Stomach (tissue), 9 donors: ENCODE results near the gene RGMB. TPM values are rescaled to one million over a fixed set of nuclear protein-coding genes. Genes with fewer than 3 reads are reported as not detected.
A peak's percentile ranks its signal among the peaks of the same experiment; 100 is the strongest.

Experiments used
- DNase-seq, 2 donors: peaks; one replicate each; pipeline versions ENCODE4 v3.0.0 to v3.0.0-alpha.2; 2013 to 2019
- H3K27ac ChIP-seq, 5 donors: fragments of 200-600 bp in 4 of 5; sonication (generic) in 4 of 5; one replicate each; pipeline ENCODE4 v1.5.1; 2013 to 2019; ENCODE audit warnings: mild to moderate bottlenecking in 1 of 5, moderate library complexity in 1 of 5
- H3K27me3 ChIP-seq, 3 donors: fragments of 200-600 bp; sonication (generic); one replicate each; pipeline ENCODE4 v1.5.1; 2017 to 2019; ENCODE audit warnings: mixed run types in 1 of 3
- H3K36me3 ChIP-seq, 4 donors: fragments of 200-600 bp; sonication (generic); 1 replicate in 3 of 4; 2 replicates in 1 of 4; pipeline ENCODE4 v1.5.1; 2016 to 2019
- H3K4me1 ChIP-seq, 4 donors: fragments of 200-600 bp; sonication (generic); one replicate each; pipeline ENCODE4 v1.5.1; 2016 to 2019
- H3K4me3 ChIP-seq, 4 donors: fragments of 200-600 bp; sonication (generic) in 3 of 4; one replicate each; pipeline ENCODE4 v1.5.1; 2016 to 2019; ENCODE audit warnings: mild to moderate bottlenecking in 1 of 4
- H3K9me3 ChIP-seq, 4 donors: fragments of 200-600 bp; sonication (generic); one replicate each; pipeline ENCODE4 v1.5.1; 2016 to 2019
- CTCF ChIP-seq, 7 experiments: fragments of 450-650 bp in 4 of 7; fragments of 200-600 bp in 3 of 7; sonication (generic) in 3 of 7; IDR thresholded peaks; one replicate each; pipeline ENCODE4 v1.5.1; 2016 to 2019; ENCODE audit warnings: antibody characterized with exemption in 7 of 7, control low read depth in 2 of 7, mild to moderate bottlenecking in 1 of 7
- EP300 ChIP-seq: sonication (generic); formaldehyde crosslinking; IDR thresholded peaks from one replicate; pipeline ENCODE4 v1.6.1; 2017; ENCODE audit warnings: antibody characterized with exemption
- POLR2A ChIP-seq, 4 donors: fragments of 450-650 bp; IDR thresholded peaks; one replicate each; pipeline ENCODE4 v1.6.1; 2016; ENCODE audit warnings: antibody characterized with exemption in 4 of 4, control low read depth in 2 of 4, mild to moderate bottlenecking in 1 of 4, moderate library complexity in 1 of 4
- POLR2AphosphoS5 ChIP-seq, 3 donors: sonication (generic); formaldehyde crosslinking; IDR thresholded peaks; one replicate each; pipeline ENCODE4 v1.6.1; 2016; ENCODE audit warnings: antibody characterized with exemption in 3 of 3
- WGBS, 5 donors: extraction: QIAGEN DNeasy Blood & Tissue Kit in 3 of 5; methylation state at CpG; one replicate each; pipeline versions ENCODE4 v1.1.5 to v1.1.7; 2013 to 2018; 5-methylcytosine and 5-hydroxymethylcytosine counted together
- intact Hi-C: fragments of 100-400 bp; cut with DNase I; formaldehyde crosslinking; loops from one replicate; pipeline ENCODE4 v1.15.1; 2023; ENCODE audit warnings: low total_unique reads
- polyA plus RNA-seq, 3 donors: library from polyadenylated mRNA; stranded (reverse); fragments of 200-250 nt; gene quantifications; one replicate each; pipeline ENCODE4 v1.2.3, GENCODE V29; 2013
- total RNA-seq, 5 donors: library from RNA; depleted of rRNA; stranded (reverse); fragments of >200 nt; gene quantifications; one replicate each; pipeline versions ENCODE4 v1.1.0 to v1.2.3, GENCODE V29; 2014 to 2016
- donor health status: healthy with polysubstance abuse.
- donor health status: Bipolar disorder and iron deficiency.
- donor health status: healthy.

Gene RGMB
- total and polyA plus RNA-seq, 8 donors: 8.4 to 215 (median 50.1) TPM

DNA sequence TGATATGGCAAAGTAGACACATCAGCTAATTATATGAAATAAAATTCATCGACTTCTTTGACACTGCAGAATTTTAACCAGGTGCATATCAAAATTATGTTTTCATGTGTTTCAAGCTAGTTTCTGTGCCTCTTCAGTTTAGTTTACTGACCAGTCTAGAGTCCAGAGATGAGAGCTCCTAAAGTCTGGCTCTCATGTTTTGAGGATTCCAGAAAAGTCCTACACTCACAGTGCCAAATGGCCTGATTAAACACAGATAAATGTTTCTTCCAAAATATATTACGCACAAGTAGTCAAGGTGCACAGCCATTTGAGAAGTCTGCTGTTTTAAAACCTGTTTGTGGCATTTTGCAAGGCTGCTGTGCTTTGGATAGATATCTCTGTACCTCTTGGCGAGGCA, 15.6 kb downstream of the RGMB start:
- H3K9me3 ChIP-seq: no peaks in the 10 kb centered on the region
- no peak overlapping the region for H3K4me3 ChIP-seq
- H3K36me3 ChIP-seq: peaks cover 7 to 23% (median 15%) of the 10 kb centered on the region in 4 donors
- peaks cover 52 to 86% (median 69%) of the 10 kb centered on the region in 4 donors for H3K4me1 ChIP-seq
- H3K27me3 ChIP-seq: no peaks in the 10 kb centered on the region
- WGBS, 5 donors: 48 to 70% (median 53%) methylated on average over 3 of the region's 3 CpGs
- intact Hi-C loops: no loop called here
- no peak for DNase-seq
- TF ChIP-seq EP300: no peak
- TF ChIP-seq POLR2A (IDR thresholded peaks at IDR 0.05): no peak
- TF ChIP-seq CTCF (IDR thresholded peaks at IDR 0.05): no peak
- TF ChIP-seq POLR2AphosphoS5 (IDR thresholded peaks at IDR 0.05): no peak
- H3K27ac ChIP-seq: peak overlapping the region in 1 of 5 donors; percentile 27

- H3K9me3 ChIP-seq: no peaks in the 10 kb centered on the region
- peaks cover 37 to 83% (median 63%) of the 10 kb centered on the region in 4 donors for H3K4me1 ChIP-seq
- DNase-seq: no peak
- H3K27ac ChIP-seq: peak overlapping the region in 1 of 5 donors; percentile 7
- intact Hi-C loops: no loop called here
- H3K27me3 ChIP-seq: no peaks in the 10 kb centered on the region
- H3K36me3 ChIP-seq: peaks cover 6 to 26% (median 24%) of the 10 kb centered on the region in 4 donors
- 51 to 66% (median 61%) methylated on average over 7 of the region's 7 CpGs for WGBS, 5 donors
- H3K4me3 ChIP-seq: no peak overlapping the region
- TF ChIP-seq CTCF (IDR thresholded peaks at IDR 0.05) (no peak), POLR2A (IDR thresholded peaks at IDR 0.05) (no peak), POLR2AphosphoS5 (IDR thresholded peaks at IDR 0.05) (no peak), EP300 (no peak)
Observed at GRCh38 chr5:98791001-98791519, 17.6 kb downstream of the RGMB start.

DNA sequence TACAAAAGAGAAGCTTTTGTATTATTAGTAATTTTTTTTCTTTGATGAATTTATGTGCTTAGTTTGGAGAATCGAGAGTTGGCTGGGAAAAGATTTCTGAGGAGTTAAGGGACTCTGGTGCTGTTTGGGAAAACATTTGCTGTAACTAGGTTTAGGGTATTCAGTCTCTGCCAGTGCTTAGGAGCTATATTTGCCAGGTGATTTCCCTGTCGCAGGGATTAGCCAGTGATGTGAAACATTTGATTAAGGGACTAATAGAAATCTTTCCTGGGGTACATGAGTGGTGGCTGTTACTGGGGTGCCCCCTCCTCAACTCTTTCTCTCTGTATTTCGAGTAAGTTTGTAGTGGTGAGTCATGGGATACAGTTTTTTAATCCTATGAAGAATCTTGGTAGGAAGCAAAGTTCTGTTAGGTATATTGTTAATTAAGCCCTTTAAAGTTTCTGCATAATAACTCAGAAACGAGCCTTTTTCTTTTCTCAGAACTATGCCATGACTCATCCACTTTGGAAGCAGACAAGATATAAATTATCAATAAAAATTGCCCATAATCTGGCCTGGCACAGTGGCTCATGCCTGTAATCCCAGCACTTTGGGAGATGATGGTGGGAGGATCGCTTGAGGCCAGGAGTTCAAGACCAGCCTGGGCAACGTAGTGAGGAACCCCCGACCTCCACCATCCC, 18.6 kb downstream of the RGMB start:
- 45 to 53% (median 49%) methylated on average over 7 of the region's 7 CpGs for WGBS, 5 donors
- peaks cover 6 to 26% (median 24%) of the 10 kb centered on the region in 4 donors for H3K36me3 ChIP-seq
- H3K27me3 ChIP-seq: no peaks in the 10 kb centered on the region
- H3K4me3 ChIP-seq: no peak overlapping the region
- TF ChIP-seq POLR2AphosphoS5 (IDR thresholded peaks at IDR 0.05): no peak
- TF ChIP-seq POLR2A (IDR thresholded peaks at IDR 0.05): no peak
- no peak for TF ChIP-seq CTCF (IDR thresholded peaks at IDR 0.05)
- no peak for TF ChIP-seq EP300
- intact Hi-C loops: no loop called here
- no peak for DNase-seq
- H3K9me3 ChIP-seq: no peaks in the 10 kb centered on the region
- peaks cover 36 to 83% (median 58%) of the 10 kb centered on the region in 4 donors for H3K4me1 ChIP-seq
- H3K27ac ChIP-seq: peak overlapping the region in 2 of 5 donors; percentile 3 to 7

DNA sequence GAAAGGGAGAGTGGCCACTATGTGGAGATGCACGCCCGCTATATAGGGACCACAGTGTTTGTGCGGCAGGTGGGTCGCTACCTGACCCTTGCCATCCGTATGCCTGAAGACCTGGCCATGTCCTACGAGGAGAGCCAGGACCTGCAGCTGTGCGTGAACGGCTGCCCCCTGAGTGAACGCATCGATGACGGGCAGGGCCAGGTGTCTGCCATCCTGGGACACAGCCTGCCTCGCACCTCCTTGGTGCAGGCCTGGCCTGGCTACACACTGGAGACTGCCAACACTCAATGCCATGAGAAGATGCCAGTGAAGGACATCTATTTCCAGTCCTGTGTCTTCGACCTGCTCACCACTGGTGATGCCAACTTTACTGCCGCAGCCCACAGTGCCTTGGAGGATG, 19.8 kb downstream of the RGMB start:
- peaks cover 25 to 74% (median 47%) of the 10 kb centered on the region in 4 donors for H3K4me1 ChIP-seq

More for the DNA sequence above, 19.8 kb downstream of the RGMB start:
- H3K27ac ChIP-seq: no peak overlapping the region
- no peaks in the 10 kb centered on the region for H3K27me3 ChIP-seq
- H3K36me3 ChIP-seq: peaks cover 6 to 23% (median 19%) of the 10 kb centered on the region in 4 donors
- TF ChIP-seq CTCF (IDR thresholded peaks at IDR 0.05): no peak
- no peak for TF ChIP-seq POLR2AphosphoS5 (IDR thresholded peaks at IDR 0.05)
- TF ChIP-seq EP300: no peak
- TF ChIP-seq POLR2A (IDR thresholded peaks at IDR 0.05): no peak
- H3K4me3 ChIP-seq: no peak overlapping the region
- WGBS, 5 donors: 87 to 97% (median 91%) methylated on average over 13 to 14 of the region's 14 CpGs
- no peak for DNase-seq
- intact Hi-C loops: no loop called here
- H3K9me3 ChIP-seq: no peaks in the 10 kb centered on the region
